OCI-LY1 (cell line): ENCODE measurements around the gene BAG5.

Source experiments
- H2AFZ ChIP-seq: fragments of 200-600 bp; sonication (generic), shearing (Covaris generic); 2 replicates; pipeline ENCODE4 v1.6.0; 2014; ENCODE audit warnings: antibody characterized with exemption, mild to moderate bottlenecking, low read length
- H3F3A ChIP-seq: fragments of 200-600 bp; sonication (generic), shearing (Covaris generic); 2 replicates; pipeline ENCODE4 v1.6.0; 2014; ENCODE audit warnings: mild to moderate bottlenecking, antibody characterized with exemption, low read length, moderate library complexity; ENCODE audit not compliant: insufficient read depth
- H3K27ac ChIP-seq: fragments of 200-600 bp; sonication (generic); 2 replicates; pipeline ENCODE4 v1.5.1; 2014; ENCODE audit warnings: low read length, mixed run types, mild to moderate bottlenecking, low read depth; ENCODE audit not compliant: poor library complexity, severe bottlenecking
- H3K27me3 ChIP-seq: fragments of 200-600 bp; sonication (generic); 2 replicates; pipeline ENCODE4 v1.6.0; 2014; ENCODE audit warnings: antibody characterized with exemption, mild to moderate bottlenecking, low read length, moderate library complexity; ENCODE audit not compliant: insufficient read depth
- H3K36me3 ChIP-seq: fragments of 200-600 bp; sonication (generic); 2 replicates; pipeline ENCODE4 v1.6.1; 2014; ENCODE audit warnings: mild to moderate bottlenecking, antibody characterized with exemption, low read length, moderate library complexity, mixed read lengths; ENCODE audit not compliant: insufficient read depth
- H3K4me1 ChIP-seq: fragments of 200-600 bp; sonication (generic); 2 replicates; pipeline ENCODE4 v1.5.1; 2014; ENCODE audit warnings: mild to moderate bottlenecking, low read length, moderate library complexity; ENCODE audit not compliant: insufficient read depth, severe bottlenecking
- H3K4me2 ChIP-seq: fragments of 200-600 bp; sonication (generic), shearing (Covaris generic); 2 replicates; pipeline ENCODE4 v1.6.1; 2014; ENCODE audit warnings: low read length
- H3K4me3 ChIP-seq: fragments of 200-600 bp; sonication (generic); 2 replicates; pipeline ENCODE4 v1.5.1; 2014; ENCODE audit warnings: low read length, low read depth, mild to moderate bottlenecking, mixed read lengths; ENCODE audit not compliant: poor library complexity, severe bottlenecking
- H3K79me2 ChIP-seq: fragments of 200-600 bp; shearing (Covaris generic); 2 replicates; pipeline ENCODE4 v1.6.1; 2016; ENCODE audit warnings: mixed run types, low read length, mixed read lengths; ENCODE audit not compliant: insufficient read depth
- H3K9ac ChIP-seq: fragments of 200-600 bp; sonication (generic), shearing (Covaris generic); 2 replicates; pipeline ENCODE4 v1.6.1; 2014; ENCODE audit warnings: mild to moderate bottlenecking, low read length, mixed read lengths
- H3K9me2 ChIP-seq: fragments of 200-600 bp; sonication (generic), shearing (Covaris generic); 2 replicates; pipeline ENCODE4 v1.6.1; 2014; ENCODE audit warnings: low read depth, mild to moderate bottlenecking, low read length, mixed read lengths
- H3K9me3 ChIP-seq: fragments of 200-600 bp; shearing (Covaris generic); 2 replicates; pipeline ENCODE4 v1.6.1; 2014; ENCODE audit warnings: low read length, mixed read lengths
- H4K20me1 ChIP-seq: fragments of 200-600 bp; sonication (generic), shearing (Covaris generic); 2 replicates; pipeline ENCODE4 v1.6.0; 2016; ENCODE audit warnings: mild to moderate bottlenecking, low read length; ENCODE audit not compliant: insufficient read depth
- CTCF ChIP-seq: fragments of 200-600 bp; sonication (generic), shearing (Covaris generic); IDR thresholded peaks from 2 replicates; pipeline ENCODE4 v1.5.1; 2017; ENCODE audit warnings: mild to moderate bottlenecking, antibody characterized with exemption, low read length, moderate library complexity, mixed read lengths
- EZH2 ChIP-seq: fragments of 200-600 bp; sonication (generic), shearing (Covaris generic); IDR thresholded peaks from 2 replicates; pipeline ENCODE4 v1.8.0; 2017; ENCODE audit warnings: borderline replicate concordance, mixed run types, mild to moderate bottlenecking, antibody characterized with exemption, low read length, moderate library complexity, mixed read lengths

Gene BAG5

GRCh38 chr14:103507751-103508150 is 54.7 kb downstream of the BAG5 start:
- Histone ChIP-seq H4K20me1 (no peaks in the 10 kb centered on the region), H3K4me3 (no peak overlapping the region), H3K27me3 (no peaks in the 10 kb centered on the region), H3K9me2 (no peaks in the 10 kb centered on the region), H2AFZ (no peak overlapping the region), H3K4me2 (no peak overlapping the region), H3K27ac (no peak overlapping the region), H3K79me2 (no peaks in the 10 kb centered on the region), H3K4me1 (no peaks in the 10 kb centered on the region), H3F3A (no peaks in the 10 kb centered on the region), H3K36me3 (peaks cover 22% of the 10 kb centered on the region), H3K9ac (no peak overlapping the region), H3K9me3 (no peaks in the 10 kb centered on the region)
- no peak for TF ChIP-seq CTCF
- TF ChIP-seq EZH2: no peak
